OCI-LY7 (cell line): ENCODE results near the gene GADD45B. TPM values are rescaled to one million over a fixed set of nuclear protein-coding genes. Genes with fewer than 3 reads are reported as not detected.
A peak's percentile ranks its signal among the peaks of the same experiment; 100 is the strongest.

ENCODE experiments used
- BruUV-seq: library from RNA; stranded (reverse); fragments of 400-500 nt; replicated peaks from 2 replicates; lab custom pipeline; 2021; lab: Mats Ljungman, UMichigan
- CTCF ChIA-PET: fragments of 300-600 bp; sonication (Branson Sonifier 250); formaldehyde crosslinking; loops from one replicate; lab custom pipeline; 2022; ENCODE audit warnings: antibody characterized with exemption; ENCODE audit not compliant: unreplicated experiment; lab: Charles Lee
- POLR2A ChIA-PET: fragments of 300-600 bp; sonication (Branson Sonifier 250); formaldehyde crosslinking; loops from one replicate; lab custom pipeline; 2022; ENCODE audit warnings: antibody characterized with exemption; lab: Charles Lee
- DNase-seq: peaks from one replicate; pipeline ENCODE4 v3.0.0-alpha.2; 2015; ENCODE audit warnings: low spot score
- H2AFZ ChIP-seq: fragments of 200-600 bp; sonication (generic), shearing (Covaris generic); 2 replicates; pipeline ENCODE4 v1.6.1; 2014; ENCODE audit warnings: mild to moderate bottlenecking, antibody characterized with exemption, low read length, moderate library complexity
- H3K27ac ChIP-seq: fragments of 200-600 bp; sonication (generic); 2 replicates; pipeline ENCODE4 v1.5.1; 2014; ENCODE audit warnings: mixed run types, low read depth, mild to moderate bottlenecking, moderate library complexity, low read length, inconsistent platforms; ENCODE audit not compliant: poor library complexity, severe bottlenecking
- H3K36me3 ChIP-seq: fragments of 200-600 bp; sonication (generic); 2 replicates; pipeline ENCODE4 v1.6.1; 2014; ENCODE audit warnings: mild to moderate bottlenecking, antibody characterized with exemption, low read length, moderate library complexity, mixed read lengths; ENCODE audit not compliant: insufficient read depth
- H3K4me1 ChIP-seq: fragments of 200-600 bp; sonication (generic); 2 replicates; pipeline ENCODE4 v1.5.1; 2014; ENCODE audit warnings: mild to moderate bottlenecking, low read length; ENCODE audit not compliant: insufficient read depth, poor library complexity, severe bottlenecking
- H3K4me2 ChIP-seq: fragments of 200-600 bp; sonication (generic); 2 replicates; pipeline ENCODE4 v1.6.1; 2014; ENCODE audit warnings: mild to moderate bottlenecking, low read length
- H3K4me3 ChIP-seq: fragments of 200-600 bp; sonication (generic); 2 replicates; pipeline ENCODE4 v1.5.1; 2014; ENCODE audit warnings: mild to moderate bottlenecking, low read depth, low read length; ENCODE audit not compliant: poor library complexity, severe bottlenecking
- H3K79me2 ChIP-seq: fragments of 200-600 bp; sonication (generic); 2 replicates; pipeline ENCODE4 v1.6.1; 2016; ENCODE audit warnings: low read depth, mild to moderate bottlenecking, low read length, moderate library complexity, mixed read lengths; ENCODE audit not compliant: insufficient read depth
- H3K9me2 ChIP-seq: fragments of 200-600 bp; sonication (generic); 2 replicates; pipeline ENCODE4 v1.6.1; 2016; ENCODE audit warnings: mild to moderate bottlenecking, low read length, mixed read lengths; ENCODE audit not compliant: insufficient read depth
- H3K9me3 ChIP-seq: fragments of 200-600 bp; sonication (generic); 2 replicates; pipeline ENCODE4 v1.6.1; 2014; ENCODE audit warnings: mild to moderate bottlenecking, mixed run types, low read length, mixed read lengths
- H4K20me1 ChIP-seq: fragments of 200-600 bp; sonication (generic); 2 replicates; pipeline ENCODE4 v1.6.1; 2014; ENCODE audit warnings: mild to moderate bottlenecking, antibody characterized with exemption, low read length, moderate library complexity, mixed read lengths; ENCODE audit not compliant: insufficient read depth
- CTCF ChIP-seq: fragments of 200-600 bp; sonication (generic); conservative IDR thresholded peaks from 2 replicates; pipeline ENCODE4 v1.5.1; 2014; ENCODE audit warnings: mild to moderate bottlenecking, antibody characterized with exemption, low read length, moderate library complexity, mixed read lengths
- EZH2phosphoT487 ChIP-seq: fragments of 200-600 bp; sonication (generic); IDR thresholded peaks from 2 replicates; pipeline ENCODE4 v1.6.1; 2018; ENCODE audit warnings: low read depth, borderline replicate concordance, mild to moderate bottlenecking, mixed run types, antibody characterized with exemption, low read length, moderate library complexity, mixed read lengths
- intact Hi-C: fragments of 100-400 bp; cut with micrococcal nuclease; formaldehyde crosslinking; loops from one replicate; pipeline ENCODE4 v1.10.0; 2022; ENCODE audit not compliant: unreplicated experiment
- total RNA-seq, 2 experiments: library from RNA; depleted of rRNA in 1 of 2; stranded (reverse); fragments of >200 nt in 1 of 2; shearing (Covaris generic) in 1 of 2; gene quantifications; 2 replicates each; pipeline ENCODE4 v1.2.3, GENCODE V29; 2014 to 2022

Gene GADD45B
- total RNA-seq, 2 experiments from 2014 or later: 40.5 to 98.4 TPM

- no peak for DNase-seq
- H3K9me2 ChIP-seq: no peaks in the 10 kb centered on the region
- intact Hi-C loops: no loop called here
- no peak overlapping the region for H2AFZ ChIP-seq
- no peak overlapping the region for H3K4me2 ChIP-seq
- peaks cover 14% of the 10 kb centered on the region; the same call in 1 of the 2 replicates for H3K9me3 ChIP-seq
- H3K27ac ChIP-seq: no peak overlapping the region
- no TSS peak for BruUV-seq
- CTCF ChIA-PET: no interaction called here
- H3K79me2 ChIP-seq: peaks cover 22% of the 10 kb centered on the region
- peaks cover 17% of the 10 kb centered on the region for H3K36me3 ChIP-seq
- H4K20me1 ChIP-seq: 0 out of 2 replicates have a peak, but pooled peaks cover 4% of the 10 kb centered on the region
- H3K4me3 ChIP-seq: no peak overlapping the region
- POLR2A ChIA-PET: no interaction called here
- TF ChIP-seq EZH2phosphoT487 (no peak), CTCF (no peak)
- peaks cover 42% of the 10 kb centered on the region for H3K4me1 ChIP-seq
Measured at GRCh38 chr19:2481466-2481865, 5.5 kb downstream of the GADD45B start.

- H2AFZ ChIP-seq: no peak overlapping the region
- H3K79me2 ChIP-seq: peaks cover 12% of the 10 kb centered on the region; the same call in 1 of the 2 replicates
- intact Hi-C loops: no loop called here
- H4K20me1 ChIP-seq: 0 out of 2 replicates have a peak, but pooled peaks cover 4% of the 10 kb centered on the region
- H3K4me1 ChIP-seq: peaks cover 42% of the 10 kb centered on the region
- no peak overlapping the region for H3K4me3 ChIP-seq
- no peak overlapping the region for H3K4me2 ChIP-seq
- no peak overlapping the region for H3K27ac ChIP-seq
- peaks cover 19% of the 10 kb centered on the region; the same call in 1 of the 2 replicates for H3K9me3 ChIP-seq
- DNase-seq: no peak
- POLR2A ChIA-PET: no interaction called here
- peaks cover 6% of the 10 kb centered on the region for H3K36me3 ChIP-seq
- BruUV-seq: no TSS peak
- H3K9me2 ChIP-seq: no peaks in the 10 kb centered on the region
- CTCF ChIA-PET: no interaction called here
- TF ChIP-seq CTCF (no peak), EZH2phosphoT487 (no peak)
Measured at GRCh38 chr19:2482354-2483038, 6.6 kb downstream of the GADD45B start.

DNA sequence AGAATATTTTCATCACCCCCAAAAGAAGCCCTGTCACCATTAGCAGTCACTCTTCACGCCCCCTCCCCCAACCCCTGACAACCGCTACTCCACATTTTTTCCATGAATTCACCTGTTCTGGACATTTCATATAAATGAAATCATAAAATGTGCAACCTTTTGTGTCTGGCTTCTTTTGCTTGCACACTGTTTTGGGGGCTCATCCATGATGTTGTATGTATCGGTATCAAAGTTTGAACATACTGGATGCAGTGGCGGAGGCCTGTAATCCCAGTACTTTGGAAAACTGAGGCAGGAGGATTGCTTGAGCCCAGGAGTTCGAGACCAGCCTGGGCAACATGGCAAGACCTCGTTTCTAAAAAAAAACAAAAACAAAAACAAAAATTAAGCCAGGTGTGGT lies 7.2 kb downstream of the GADD45B start:
- peaks cover under 1% of the 10 kb centered on the region for H3K36me3 ChIP-seq
- H2AFZ ChIP-seq: no peak overlapping the region
- ChIA-PET CTCF (no interaction called here), POLR2A (no interaction called here)
- H3K9me2 ChIP-seq: no peaks in the 10 kb centered on the region
- peak; percentile 57 for DNase-seq
- intact Hi-C loops: no loop called here
- peaks cover 6% of the 10 kb centered on the region; the same call in 1 of the 2 replicates for H3K79me2 ChIP-seq
- H3K27ac ChIP-seq: no peak overlapping the region
- peaks cover 42% of the 10 kb centered on the region for H3K4me1 ChIP-seq
- no TSS peak for BruUV-seq
- H3K4me2 ChIP-seq: no peak overlapping the region
- no peak for TF ChIP-seq EZH2phosphoT487
- no peak for TF ChIP-seq CTCF
- H3K9me3 ChIP-seq: peaks cover 19% of the 10 kb centered on the region; the same call in 1 of the 2 replicates
- 0 out of 2 replicates have a peak, but pooled peaks cover under 1% of the 10 kb centered on the region for H4K20me1 ChIP-seq
- H3K4me3 ChIP-seq: no peak overlapping the region
